Duodenal mucosa (tissue), 2 donors: Measurements from ENCODE around the gene FNDC8.

Experiments
- H3K27ac ChIP-seq: one replicate; pipeline ENCODE4 v1.7.0; 2013; ENCODE audit warnings: low read depth, low read length
- H3K27me3 ChIP-seq, 2 donors: one replicate each; pipeline ENCODE4 v1.7.0; 2013; ENCODE audit warnings: low read length in 2 of 2, control low read depth in 1 of 2; ENCODE audit not compliant: insufficient read depth in 2 of 2, control insufficient read depth in 1 of 2
- H3K36me3 ChIP-seq, 2 donors: one replicate each; pipeline ENCODE4 v1.7.0; 2013; ENCODE audit warnings: low read length in 2 of 2, control low read depth in 1 of 2; ENCODE audit not compliant: insufficient read depth in 2 of 2, control insufficient read depth in 1 of 2
- H3K4me1 ChIP-seq, 2 donors: one replicate each; pipeline ENCODE4 v1.7.0; 2013; ENCODE audit warnings: low read length in 2 of 2, control low read depth in 1 of 2; ENCODE audit not compliant: insufficient read depth in 2 of 2, control insufficient read depth in 1 of 2
- H3K4me3 ChIP-seq, 2 donors: one replicate each; pipeline ENCODE4 v1.7.0; 2013; ENCODE audit warnings: low read length in 2 of 2, low read depth in 1 of 2
- H3K9ac ChIP-seq, 2 donors: one replicate each; pipeline ENCODE4 v1.7.0; 2013; ENCODE audit warnings: low read length in 2 of 2, low read depth in 1 of 2
- H3K9me3 ChIP-seq, 2 donors: one replicate each; pipeline ENCODE4 v1.7.0; 2013; ENCODE audit warnings: low read length in 2 of 2, control low read depth in 1 of 2; ENCODE audit not compliant: control insufficient read depth in 1 of 2

Gene FNDC8

DNA sequence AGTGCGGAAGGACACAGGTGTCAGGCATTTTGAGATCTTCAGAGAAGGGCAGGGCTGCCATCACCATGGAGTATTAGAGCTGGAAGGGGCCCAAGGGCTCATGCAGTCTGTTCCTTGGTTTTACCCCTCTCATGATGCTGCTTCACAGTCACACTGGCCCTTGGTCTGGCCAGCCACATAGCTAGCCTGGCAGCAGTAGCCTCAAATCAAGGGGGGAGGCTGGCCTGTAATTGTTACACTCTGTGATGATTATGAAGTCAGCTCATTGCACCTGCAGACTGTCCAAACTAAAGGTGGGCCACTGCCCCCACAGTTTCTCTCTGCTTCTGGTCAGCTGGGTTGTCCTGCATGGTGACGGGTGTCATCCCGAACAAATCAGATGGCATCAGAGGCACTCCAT, at the start of gene FNDC8:
FNDC8 (plus strand) TSS at position 301 of the 400 bp plus-strand sequence; CDS start at position 380, 79 bp downstream.
- H3K27me3 ChIP-seq: no peaks in the 10 kb centered on the region

DNA sequence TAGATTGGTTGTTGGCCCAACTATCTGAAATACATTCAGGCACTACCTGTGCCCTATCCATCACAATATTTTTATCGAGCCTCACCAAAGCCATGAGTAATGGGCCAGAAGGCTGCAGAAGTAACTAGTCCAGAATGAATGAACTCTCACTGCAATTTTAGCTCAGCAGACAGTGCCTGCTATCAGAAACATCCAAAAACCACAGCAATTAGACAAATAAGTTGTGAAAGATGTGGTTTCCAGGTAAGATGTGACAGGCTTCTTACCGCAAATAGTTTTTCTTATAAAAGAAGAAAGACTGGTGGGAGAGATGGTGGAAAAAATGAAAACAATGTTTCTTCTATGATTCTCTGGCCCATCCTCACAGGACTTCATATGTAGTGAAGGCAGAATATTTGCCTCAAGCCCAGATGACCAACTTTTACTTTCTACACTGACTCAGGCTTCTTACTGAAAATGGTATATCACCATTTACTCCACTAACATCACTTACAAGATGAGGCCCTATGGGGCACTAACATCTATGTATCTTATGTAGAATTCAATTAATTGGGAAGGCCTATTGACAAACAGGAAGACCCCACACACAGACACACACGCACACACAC, 48.1 kb upstream of the FNDC8 start:
- peaks cover 51 to 54% of the 10 kb centered on the region in 2 donors for H3K4me1 ChIP-seq

More for the DNA sequence above, at the start of gene FNDC8:
- Histone ChIP-seq H3K4me1 (peaks cover 10 to 11% of the 10 kb centered on the region in 2 donors), H3K36me3 (peaks cover 0 to 5% of the 10 kb centered on the region in 2 donors), H3K9me3 (no peaks in the 10 kb centered on the region), H3K27ac (no peak within 1 kb of the TSS), H3K9ac (no peak within 1 kb of the TSS), H3K4me3 (no peak within 1 kb of the TSS)

DNA sequence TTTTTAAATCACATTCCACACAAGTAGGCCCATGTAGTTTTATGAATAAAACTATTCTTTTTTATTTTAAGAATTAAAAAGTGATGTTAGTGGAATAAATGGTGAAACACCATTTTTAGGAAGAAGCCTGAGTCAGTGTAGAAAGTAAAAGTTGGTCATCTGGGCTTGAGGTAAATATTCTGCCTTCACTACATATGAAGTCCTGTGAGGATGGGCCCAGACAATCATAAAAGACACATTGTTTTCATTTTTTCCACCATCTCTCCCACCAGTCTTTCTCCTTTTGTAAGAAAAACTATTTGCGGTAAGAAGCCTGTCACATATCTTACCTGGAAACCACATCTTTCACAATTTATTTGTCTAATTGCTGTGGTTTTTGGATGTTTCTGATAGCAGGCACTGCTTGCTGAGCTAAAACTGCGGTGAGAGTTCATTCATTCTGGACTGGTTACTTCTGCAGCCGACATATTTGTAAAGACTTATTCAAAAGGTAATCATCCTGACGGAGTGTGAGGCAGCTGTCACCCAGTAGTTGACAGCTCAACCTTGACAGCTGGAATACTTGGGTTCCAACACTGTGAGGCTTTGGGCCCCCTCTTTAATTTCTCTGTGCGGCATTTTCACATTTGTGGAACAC, 47.3 kb upstream of the FNDC8 start:
- H3K4me1 ChIP-seq: peaks cover 45 to 46% of the 10 kb centered on the region in 2 donors
- H3K36me3 ChIP-seq: no peaks in the 10 kb centered on the region
- H3K27ac ChIP-seq: no peak overlapping the region
- H3K9ac ChIP-seq: peak overlapping the region in 1 of 2 donors; percentile 9
- no peaks in the 10 kb centered on the region for H3K9me3 ChIP-seq
- no peaks in the 10 kb centered on the region for H3K27me3 ChIP-seq
- H3K4me3 ChIP-seq: no peak overlapping the region

More for the DNA sequence above, 48.1 kb upstream of the FNDC8 start:
- Histone ChIP-seq H3K9ac (no peak overlapping the region), H3K27me3 (no peaks in the 10 kb centered on the region), H3K36me3 (no peaks in the 10 kb centered on the region), H3K4me3 (no peak overlapping the region), H3K9me3 (no peaks in the 10 kb centered on the region), H3K27ac (no peak overlapping the region)

DNA sequence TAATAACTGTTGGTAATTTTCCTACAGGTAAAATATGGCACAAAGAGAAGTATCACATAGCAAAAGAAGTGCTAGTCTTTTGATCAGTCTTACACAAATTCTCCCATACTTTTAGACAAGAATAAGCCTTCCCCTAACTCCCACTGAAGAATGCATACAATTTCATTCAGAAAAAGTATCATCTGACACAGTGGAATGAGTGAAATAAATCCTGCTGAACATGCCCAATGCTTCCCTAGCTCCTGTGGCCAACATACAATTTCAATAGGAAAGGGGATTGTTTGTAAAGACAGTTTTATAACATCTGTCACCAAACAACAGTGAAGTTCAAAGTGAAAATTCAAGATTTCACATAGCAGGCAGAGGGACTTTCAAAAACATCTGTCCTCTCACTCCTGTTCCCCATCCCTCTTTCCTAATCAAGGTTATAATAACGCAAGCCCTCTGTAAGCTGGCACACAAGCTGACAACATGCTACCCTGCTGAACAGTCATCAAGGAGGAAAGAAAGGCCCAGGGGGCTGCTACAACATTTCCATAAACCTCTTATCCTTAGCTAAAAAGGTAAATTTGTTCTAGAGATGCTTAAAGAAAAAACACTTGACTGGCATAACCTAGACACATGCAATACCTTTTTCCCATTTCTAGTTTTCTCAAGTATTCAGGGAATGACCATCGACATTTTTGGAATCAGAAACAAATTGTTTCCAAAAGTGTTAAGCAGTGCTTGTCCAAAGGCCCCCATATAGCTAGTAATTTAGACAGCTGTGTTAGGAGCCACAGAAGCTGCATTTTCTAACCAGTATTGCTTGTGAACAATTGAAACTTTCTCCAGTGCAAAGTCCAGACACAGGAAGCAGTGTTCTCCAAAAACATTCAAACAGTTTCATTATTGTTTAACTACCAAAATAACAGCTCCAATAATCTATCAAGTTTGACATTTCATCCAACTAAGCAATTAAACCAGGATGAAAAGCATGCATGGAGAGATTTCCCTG, 46.4 kb upstream of the FNDC8 start:
- Histone ChIP-seq H3K4me3 (peak overlapping the region in 1 of 2 donors; percentile 7), H3K9ac (peak overlapping the region in 1 of 2 donors; percentile 9), H3K27ac (no peak overlapping the region), H3K36me3 (no peaks in the 10 kb centered on the region), H3K9me3 (no peaks in the 10 kb centered on the region), H3K27me3 (no peaks in the 10 kb centered on the region), H3K4me1 (peaks cover 41 to 48% of the 10 kb centered on the region in 2 donors)

DNA sequence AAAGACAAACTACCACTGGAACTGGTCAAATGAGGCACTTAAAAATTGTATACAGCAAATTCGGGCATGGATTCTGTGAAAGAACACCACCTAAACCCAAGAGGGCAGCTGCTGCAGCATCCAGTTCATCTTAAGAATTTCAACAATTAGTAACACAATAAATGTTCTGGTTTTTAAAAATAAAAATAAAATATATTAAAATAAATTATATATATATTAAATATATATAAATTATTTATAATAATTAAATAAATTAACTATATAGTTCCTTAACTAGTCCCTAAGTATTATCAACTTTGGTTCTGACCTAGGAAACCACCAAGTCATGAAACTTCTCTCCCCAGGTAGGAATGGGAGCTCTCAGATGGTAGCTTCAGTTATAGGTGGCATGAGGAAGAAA, 44.5 kb upstream of the FNDC8 start:
- no peaks in the 10 kb centered on the region for H3K9me3 ChIP-seq
- no peak overlapping the region for H3K4me3 ChIP-seq
- H3K27me3 ChIP-seq: no peaks in the 10 kb centered on the region
- no peak overlapping the region for H3K9ac ChIP-seq
- no peaks in the 10 kb centered on the region for H3K36me3 ChIP-seq
- H3K4me1 ChIP-seq: peaks cover 43 to 63% of the 10 kb centered on the region in 2 donors
- H3K27ac ChIP-seq: no peak overlapping the region

DNA sequence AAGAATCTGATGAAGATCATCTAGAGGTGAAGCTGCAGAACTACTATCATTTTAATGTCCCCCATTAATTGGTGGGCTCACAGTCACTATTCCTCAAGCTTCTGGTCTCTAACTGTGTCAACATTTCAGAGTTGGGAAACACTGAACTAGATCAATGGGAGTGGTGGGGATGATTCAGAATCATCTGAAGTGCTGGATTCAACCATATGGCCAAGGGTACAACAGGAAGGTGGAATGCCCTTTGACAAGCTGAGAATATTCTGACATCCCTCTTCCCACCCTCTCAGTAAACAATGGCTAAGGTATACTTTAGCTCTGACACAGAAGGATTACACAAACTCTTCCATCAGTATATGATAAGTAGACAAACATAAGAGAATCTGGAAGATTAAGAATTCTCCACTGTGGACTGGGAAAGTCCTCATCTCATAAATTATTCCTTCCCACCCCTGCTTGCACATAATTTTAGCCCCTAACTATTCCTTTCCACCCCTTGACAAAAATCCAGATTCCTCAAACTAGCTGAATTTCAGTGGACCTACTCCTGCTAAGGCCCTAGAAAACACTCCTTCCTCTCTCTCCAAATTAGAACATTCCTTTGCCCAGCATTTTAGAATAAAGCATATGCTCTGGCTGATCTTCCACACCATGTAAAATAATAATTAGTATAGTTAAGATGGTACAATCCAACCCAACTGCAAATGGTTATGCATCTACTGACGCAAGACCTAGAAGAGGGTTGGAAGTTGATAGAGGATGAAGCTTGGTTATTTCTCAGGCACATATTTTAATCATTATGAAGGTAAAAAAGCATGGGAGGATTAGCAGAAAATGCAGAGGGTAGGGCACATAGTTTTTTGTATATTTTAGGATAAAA, 41.6 kb upstream of the FNDC8 start:
- Histone ChIP-seq H3K9ac (no peak overlapping the region), H3K27ac (no peak overlapping the region), H3K4me3 (no peak overlapping the region), H3K36me3 (no peaks in the 10 kb centered on the region), H3K9me3 (no peaks in the 10 kb centered on the region), H3K4me1 (peaks cover 28 to 61% of the 10 kb centered on the region in 2 donors), H3K27me3 (no peaks in the 10 kb centered on the region)

DNA sequence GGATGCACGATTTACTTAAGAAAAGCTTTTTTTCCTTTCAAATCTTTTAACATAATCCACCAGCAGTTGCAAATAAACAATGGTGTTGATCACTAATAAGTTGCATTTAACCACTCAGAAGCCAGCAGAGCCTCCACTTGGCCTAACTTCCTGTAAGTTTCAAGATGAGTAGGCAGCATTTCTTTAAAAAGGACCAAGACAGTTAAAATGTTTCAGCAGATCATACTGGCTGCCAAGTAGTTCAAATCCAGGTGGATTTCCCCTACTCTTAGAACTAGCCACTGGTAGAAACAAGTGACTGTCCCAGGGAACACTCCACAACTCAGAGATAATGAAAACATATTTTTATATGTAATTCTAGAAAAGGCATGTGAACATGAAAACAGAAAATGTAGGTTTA, 40.9 kb upstream of the FNDC8 start:
- Histone ChIP-seq H3K9me3 (no peaks in the 10 kb centered on the region), H3K27me3 (no peaks in the 10 kb centered on the region), H3K4me1 (peaks cover 21 to 57% of the 10 kb centered on the region in 2 donors), H3K4me3 (no peak overlapping the region), H3K36me3 (no peaks in the 10 kb centered on the region), H3K27ac (no peak overlapping the region), H3K9ac (no peak overlapping the region)

DNA sequence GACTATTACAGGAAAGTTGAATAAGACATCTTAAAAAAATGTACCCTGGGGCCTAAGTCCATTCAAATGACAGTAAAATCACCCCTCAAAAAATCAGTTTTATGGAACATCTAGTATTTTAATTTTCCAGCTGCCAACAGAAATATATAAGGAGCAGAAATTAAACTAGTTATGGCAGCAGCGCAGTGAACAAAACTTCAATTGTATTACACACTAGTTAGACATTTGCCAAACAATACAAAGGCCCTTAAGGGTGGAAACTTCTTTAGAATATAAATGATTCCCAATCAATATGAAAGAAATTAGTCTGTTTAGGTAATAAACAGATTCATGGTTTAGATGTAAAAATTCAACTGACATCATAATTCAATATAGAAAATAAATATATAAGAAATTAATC, 39.8 kb upstream of the FNDC8 start:
- Histone ChIP-seq H3K4me3 (no peak overlapping the region), H3K36me3 (no peaks in the 10 kb centered on the region), H3K9me3 (no peaks in the 10 kb centered on the region), H3K27ac (no peak overlapping the region), H3K27me3 (no peaks in the 10 kb centered on the region), H3K9ac (no peak overlapping the region), H3K4me1 (peaks cover 21 to 65% of the 10 kb centered on the region in 2 donors)

DNA sequence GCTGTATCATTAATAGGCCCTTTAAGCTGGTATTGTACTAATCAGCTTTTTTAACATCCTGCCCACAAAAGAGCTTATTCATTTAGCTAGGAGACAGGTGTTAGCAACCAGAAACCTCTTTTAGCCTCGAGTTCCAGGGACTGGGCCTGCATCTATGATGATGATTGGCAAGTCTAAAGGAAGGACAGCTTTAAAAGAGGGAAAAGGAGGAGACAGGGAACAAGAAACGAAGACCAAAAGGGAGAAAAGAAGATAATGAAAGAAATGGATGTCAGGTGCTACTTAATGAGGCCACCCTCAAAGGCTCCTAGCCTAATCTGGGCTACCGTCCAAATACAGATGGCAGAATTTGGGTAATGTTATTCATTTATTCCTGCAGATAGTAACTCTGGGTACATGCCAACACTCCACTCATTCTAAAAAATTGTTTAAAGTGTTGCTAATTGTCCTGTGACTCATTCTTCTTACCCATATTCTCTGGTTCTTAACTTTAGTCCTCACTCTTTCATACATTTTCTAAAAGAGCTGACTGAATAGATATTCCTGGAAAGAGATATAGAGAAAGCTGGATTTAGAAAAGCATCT, 39.2 kb upstream of the FNDC8 start:
- no peak overlapping the region for H3K27ac ChIP-seq
- H3K4me3 ChIP-seq: no peak overlapping the region
- no peaks in the 10 kb centered on the region for H3K9me3 ChIP-seq
- peaks cover 25 to 68% of the 10 kb centered on the region in 2 donors for H3K4me1 ChIP-seq
- H3K9ac ChIP-seq: no peak overlapping the region
- H3K36me3 ChIP-seq: no peaks in the 10 kb centered on the region
- H3K27me3 ChIP-seq: no peaks in the 10 kb centered on the region
